Stimulated activated CD4-positive, alpha-beta T cell treated with anti-CD3 and anti-CD28 coated beads, Interleukin-12 subunit alpha, Interleukin-12 subunit beta, amount 100 ng/mL, for 48 hours (primary cell): ENCODE measurements around the gene ALDOB.
A peak's percentile ranks its signal among the peaks of the same experiment; 100 is the strongest.

Experiments
- DNase-seq, 3 donors: peaks; one replicate each; pipeline ENCODE4 v3.0.0-alpha.2; 2020; ENCODE audit warnings: low read depth in 2 of 3, low spot score in 1 of 3

Gene ALDOB

GRCh38 chr9:101457003-101457402 is 21.4 kb upstream of the ALDOB start:
- no peak for DNase-seq

GRCh38 chr9:101455656-101456240 is 20.2 kb upstream of the ALDOB start:
- no peak for DNase-seq

GRCh38 chr9:101453776-101454570 is 18.4 kb upstream of the ALDOB start:
- no peak for DNase-seq

- no peak for DNase-seq
These were observed 15.9 kb upstream of the ALDOB start for GRCh38 chr9:101451498-101451897.

GRCh38 chr9:101450931-101451330 is 15.4 kb upstream of the ALDOB start:
- DNase-seq: no peak

GRCh38 chr9:101449071-101449721 is 13.6 kb upstream of the ALDOB start:
- peak; percentile 21 to 34 (median 29) for DNase-seq

GRCh38 chr9:101448680-101449070 is 13.1 kb upstream of the ALDOB start:
- no peak for DNase-seq

GRCh38 chr9:101446732-101447131 is 11.2 kb upstream of the ALDOB start:
- DNase-seq: no peak

- DNase-seq: no peak
These were observed 9.9 kb upstream of the ALDOB start for GRCh38 chr9:101445353-101446029.

GRCh38 chr9:101443364-101443771 is 7.8 kb upstream of the ALDOB start:
- no peak for DNase-seq

- no peak for DNase-seq
These were observed 7.2 kb upstream of the ALDOB start for GRCh38 chr9:101442736-101443135.

GRCh38 chr9:101442318-101442717 is 6.7 kb upstream of the ALDOB start:
- DNase-seq: no peak

- no peak for DNase-seq
These were observed 5.2 kb upstream of the ALDOB start for GRCh38 chr9:101440714-101441230.

- DNase-seq: no peak
These were observed 2.9 kb upstream of the ALDOB start for GRCh38 chr9:101438523-101438922.

- DNase-seq: no peak
These were observed 2.2 kb upstream of the ALDOB start for GRCh38 chr9:101437806-101438232.

GRCh38 chr9:101434998-101435397 is 576 bp downstream of the ALDOB start:
- DNase-seq: no peak

- no peak for DNase-seq
These were observed 2.3 kb downstream of the ALDOB start for GRCh38 chr9:101433229-101433628.

- no peak for DNase-seq
These were observed 2.8 kb downstream of the ALDOB start for GRCh38 chr9:101432740-101433139.

- no peak for DNase-seq
These were observed 3.4 kb downstream of the ALDOB start for GRCh38 chr9:101432171-101432570.

- no peak for DNase-seq
These were observed 5.8 kb downstream of the ALDOB start for GRCh38 chr9:101429736-101430135.

- no peak for DNase-seq
These were observed 6.7 kb downstream of the ALDOB start for GRCh38 chr9:101428909-101429308.
